OCI-LY3 (cell line): Measurements from ENCODE around the gene VPS26B.

Source experiments
- H2AFZ ChIP-seq: fragments of 200-600, 300-600 bp; shearing (Covaris generic); 2 replicates; pipeline ENCODE4 v1.6.0; 2014; ENCODE audit warnings: antibody characterized with exemption, low read depth, low read length
- H3K27ac ChIP-seq: fragments of 200-600, 300-600 bp; sonication (generic); 2 replicates; pipeline ENCODE4 v1.5.1; 2014; ENCODE audit warnings: mild to moderate bottlenecking, low read length, moderate library complexity, mixed read lengths
- H3K27me3 ChIP-seq: fragments of 200-600, 300-600 bp; sonication (generic); 2 replicates; pipeline ENCODE4 v1.6.1; 2014; ENCODE audit warnings: low read depth, low read length, mixed read lengths
- H3K36me3 ChIP-seq: fragments of 200-600, 300-600 bp; sonication (generic); replicated peaks from 2 replicates; pipeline ENCODE3; 2014; ENCODE audit warnings: low read depth, low read length, mixed read lengths
- H3K4me1 ChIP-seq: fragments of 300-600, 200-600 bp; sonication (generic); 2 replicates; pipeline ENCODE4 v1.6.1; 2014; ENCODE audit warnings: low read length, mixed read lengths
- H3K4me2 ChIP-seq: fragments of 200-600, 300-600 bp; sonication (generic); 2 replicates; pipeline ENCODE4 v1.6.1; 2014; ENCODE audit warnings: low read length, mixed read lengths
- H3K4me3 ChIP-seq: fragments of 300-600, 200-600 bp; sonication (generic); 2 replicates; pipeline ENCODE4 v1.5.1; 2014; ENCODE audit warnings: antibody characterized with exemption, mild to moderate bottlenecking, low read length, moderate library complexity
- H3K79me2 ChIP-seq: fragments of 300-600, 200-600 bp; shearing (Covaris generic); 2 replicates; pipeline ENCODE4 v1.6.1; 2014; ENCODE audit warnings: mild to moderate bottlenecking, low read length, mixed read lengths
- H3K9ac ChIP-seq: fragments of 300-600, 200-600 bp; shearing (Covaris generic); 2 replicates; pipeline ENCODE4 v1.6.0; 2014; ENCODE audit warnings: mild to moderate bottlenecking, low read length, moderate library complexity
- H3K9me3 ChIP-seq: fragments of 200-600, 300-600 bp; shearing (Covaris generic); 2 replicates; pipeline ENCODE4 v1.6.1; 2014; ENCODE audit warnings: low read length, mixed read lengths; ENCODE audit not compliant: insufficient read depth
- H4K20me1 ChIP-seq: fragments of 200-600, 300-600 bp; sonication (generic); 2 replicates; pipeline ENCODE4 v1.6.1; 2016; ENCODE audit warnings: low read length, mixed read lengths; ENCODE audit not compliant: insufficient read depth
- CTCF ChIP-seq: fragments of 200-600, 300-600 bp; sonication (generic); IDR thresholded peaks from 2 replicates; pipeline ENCODE4 v1.5.1; 2014; ENCODE audit warnings: antibody characterized with exemption, low read length, low read depth
- EZH2phosphoT487 ChIP-seq: fragments of 200-600 bp; shearing (Covaris generic); IDR thresholded peaks from 2 replicates; pipeline ENCODE4 v1.6.1; 2018; ENCODE audit warnings: antibody characterized with exemption, mixed run types, low read depth

The VPS26B gene

GRCh38 chr11:134216816-134217215 lies 7.7 kb upstream of the VPS26B start:
- Histone ChIP-seq H3K27ac (no peak overlapping the region), H3K4me2 (no peak overlapping the region), H4K20me1 (peaks cover 22% of the 10 kb centered on the region), H3K4me1 (no peaks in the 10 kb centered on the region), H3K27me3 (no peaks in the 10 kb centered on the region), H3K79me2 (peaks cover 86% of the 10 kb centered on the region), H2AFZ (no peak overlapping the region), H3K9ac (no peak overlapping the region), H3K9me3 (no peaks in the 10 kb centered on the region), H3K36me3 (peaks cover 36% of the 10 kb centered on the region), H3K4me3 (no peak overlapping the region)
- no peak for TF ChIP-seq EZH2phosphoT487
- no peak for TF ChIP-seq CTCF

DNA sequence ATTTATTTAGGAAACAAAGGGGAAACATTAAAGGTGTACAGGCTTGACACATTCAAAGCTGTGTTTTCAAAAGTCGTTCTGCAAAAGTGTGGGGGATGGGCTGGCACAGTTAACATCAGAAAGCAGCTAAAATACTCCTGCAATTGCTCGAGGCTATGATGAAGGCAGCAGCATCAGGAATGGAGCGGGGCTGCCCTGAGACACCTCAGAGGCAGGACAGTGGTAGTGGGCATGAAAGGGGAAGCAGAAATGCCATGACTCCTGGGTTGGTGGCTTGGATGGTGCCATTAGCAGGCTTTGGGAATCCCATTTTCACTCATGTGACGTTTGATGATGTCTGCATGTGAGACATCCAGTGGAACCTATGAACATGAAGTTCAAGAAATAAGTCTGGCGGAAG lies 1.4 kb upstream of the VPS26B start:
- H3K9ac ChIP-seq = peak overlapping the region; percentile 77
- peak overlapping the region; percentile 93 for H3K4me2 ChIP-seq
- H3K27ac ChIP-seq = peak overlapping the region; percentile 25
- H3K4me3 ChIP-seq = peak overlapping the region; percentile 98
- peaks cover 65% of the 10 kb centered on the region for H3K79me2 ChIP-seq
- peaks cover 32% of the 10 kb centered on the region for H3K36me3 ChIP-seq
- no peaks in the 10 kb centered on the region for H3K9me3 ChIP-seq
- peaks cover 21% of the 10 kb centered on the region for H3K4me1 ChIP-seq
- no peak overlapping the region for H2AFZ ChIP-seq
- H4K20me1 ChIP-seq = peaks cover 46% of the 10 kb centered on the region
- no peak for TF ChIP-seq EZH2phosphoT487
- no peak for TF ChIP-seq CTCF
- peaks cover 7% of the 10 kb centered on the region; the same call in 1 of the 2 replicates for H3K27me3 ChIP-seq

DNA sequence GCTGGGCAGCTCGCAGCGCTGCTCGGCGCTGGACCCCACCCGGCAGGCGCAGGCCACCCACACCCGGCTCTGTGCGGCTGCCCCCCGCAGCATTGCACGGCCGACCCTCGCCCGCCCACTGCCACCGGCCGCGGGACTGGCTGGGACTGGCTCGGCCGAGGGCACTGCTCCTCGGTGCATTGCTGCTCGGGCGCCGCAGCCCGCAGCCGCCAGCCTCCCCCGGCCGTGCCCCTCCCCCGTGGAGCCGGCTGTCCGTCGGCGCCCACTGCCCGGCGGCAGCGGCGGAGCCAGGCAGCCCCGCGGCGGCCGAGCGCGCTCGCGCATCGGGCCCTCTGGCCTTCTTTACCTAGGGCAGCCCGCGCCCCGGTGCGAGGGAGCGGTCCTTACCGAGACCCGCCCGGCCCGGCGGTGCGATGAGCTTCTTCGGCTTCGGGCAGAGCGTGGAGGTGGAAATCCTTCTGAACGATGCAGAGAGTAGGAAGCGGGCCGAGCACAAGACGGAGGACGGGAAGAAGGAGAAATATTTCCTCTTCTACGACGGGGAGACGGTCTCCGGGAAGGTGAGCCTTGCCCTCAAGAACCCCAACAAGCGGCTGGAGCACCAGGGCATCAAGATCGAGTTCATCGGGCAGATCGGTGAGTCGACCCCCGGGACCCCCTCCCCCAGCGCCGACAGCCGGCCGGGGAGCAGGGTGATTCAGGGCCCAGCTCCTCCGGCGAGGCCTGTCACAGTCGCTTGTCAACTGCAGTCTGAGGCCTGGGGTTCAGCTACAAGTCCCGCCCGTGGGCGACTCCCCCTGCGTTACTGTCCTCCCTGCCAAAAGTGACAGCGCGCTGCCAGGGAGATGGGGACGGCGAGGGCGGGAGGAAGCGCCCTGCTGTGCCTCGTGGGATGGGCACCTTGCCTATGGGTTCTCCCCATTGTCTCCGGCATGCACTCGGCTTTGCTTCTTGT lies 516 bp downstream of the VPS26B start:
- Histone ChIP-seq H3K27ac (no peak overlapping the region), H3K9ac (peak overlapping the region; percentile 80), H3K79me2 (peaks cover 64% of the 10 kb centered on the region), H3K4me1 (peaks cover 30% of the 10 kb centered on the region), H3K9me3 (no peaks in the 10 kb centered on the region), H4K20me1 (peaks cover 61% of the 10 kb centered on the region), H3K27me3 (peaks cover 16% of the 10 kb centered on the region), H3K4me2 (peak overlapping the region; percentile 91), H3K36me3 (peaks cover 24% of the 10 kb centered on the region), H2AFZ (peak overlapping the region; percentile 41; the same call in 1 of the 2 replicates), H3K4me3 (peak overlapping the region; percentile 98)
- TF ChIP-seq EZH2phosphoT487 = no peak
- TF ChIP-seq CTCF = no peak

DNA sequence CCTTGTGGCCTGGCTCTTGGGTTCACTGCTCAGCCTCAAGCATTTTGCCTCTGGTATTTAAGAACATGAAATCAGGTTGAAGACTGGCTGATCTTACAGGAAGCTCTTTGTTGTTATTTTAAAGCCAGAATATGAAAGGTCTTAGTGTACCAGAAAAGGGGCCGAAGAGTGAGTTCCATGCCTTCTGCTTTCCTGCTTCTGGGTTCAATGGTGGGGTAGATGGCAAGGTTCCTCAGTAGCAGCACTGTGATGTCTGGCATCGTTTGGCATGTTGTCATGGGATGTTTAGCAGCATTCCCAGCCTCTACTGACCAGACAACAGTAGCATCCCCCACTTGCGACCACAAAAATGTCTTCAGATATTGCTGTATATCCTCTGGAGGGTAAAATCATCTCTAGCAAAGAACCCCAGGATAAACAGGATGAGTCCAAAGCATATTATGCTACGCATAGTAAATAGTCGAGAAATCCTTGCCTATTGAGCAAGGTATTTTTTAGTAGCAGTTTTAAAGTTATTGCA lies 2.4 kb downstream of the VPS26B start:
- H3K4me2 ChIP-seq = no peak overlapping the region
- no peak overlapping the region for H3K4me3 ChIP-seq
- peaks cover 20% of the 10 kb centered on the region for H3K27me3 ChIP-seq
- no peak for TF ChIP-seq EZH2phosphoT487
- TF ChIP-seq CTCF = no peak
- H3K4me1 ChIP-seq = peaks cover 32% of the 10 kb centered on the region
- H3K27ac ChIP-seq = no peak overlapping the region
- no peaks in the 10 kb centered on the region for H3K9me3 ChIP-seq
- peaks cover 26% of the 10 kb centered on the region for H3K36me3 ChIP-seq
- H3K79me2 ChIP-seq = peaks cover 58% of the 10 kb centered on the region
- H2AFZ ChIP-seq = no peak overlapping the region
- peaks cover 74% of the 10 kb centered on the region for H4K20me1 ChIP-seq
- no peak overlapping the region for H3K9ac ChIP-seq
